Body of pancreas (tissue), 4 donors: ENCODE results near the gene RPP38.

Source experiments
- CTCF ChIP-seq, 7 experiments: fragments of 450-650 bp in 4 of 7; fragments of 200-600 bp in 3 of 7; sonication (generic) in 3 of 7; IDR thresholded peaks; one replicate each; pipeline ENCODE4 v1.5.1; 2016 to 2019; ENCODE audit warnings: antibody characterized with exemption in 7 of 7
- POLR2A ChIP-seq, 3 donors: fragments of 450-650 bp; IDR thresholded peaks; one replicate each; pipeline ENCODE4 v1.6.1; 2016; ENCODE audit warnings: antibody characterized with exemption in 3 of 3, mild to moderate bottlenecking in 2 of 3

- TF ChIP-seq CTCF (IDR thresholded peaks at IDR 0.05), result no peak
- TF ChIP-seq POLR2A (IDR thresholded peaks at IDR 0.05), result no peak
Measured at GRCh38 chr10:15140698-15141097, 43.5 kb downstream of the RPP38 start.
